ENCODE data around the gene OR10G6. TPM values are rescaled to one million over a fixed set of nuclear protein-coding genes. Genes with fewer than 3 reads are reported as not detected.
"Not testable (repeated sequence)": the region's sequence is repeated elsewhere in the genome, so short reads cannot be mapped to it uniquely, and the experiment has no call there.

OR10G6 gene, protein sequence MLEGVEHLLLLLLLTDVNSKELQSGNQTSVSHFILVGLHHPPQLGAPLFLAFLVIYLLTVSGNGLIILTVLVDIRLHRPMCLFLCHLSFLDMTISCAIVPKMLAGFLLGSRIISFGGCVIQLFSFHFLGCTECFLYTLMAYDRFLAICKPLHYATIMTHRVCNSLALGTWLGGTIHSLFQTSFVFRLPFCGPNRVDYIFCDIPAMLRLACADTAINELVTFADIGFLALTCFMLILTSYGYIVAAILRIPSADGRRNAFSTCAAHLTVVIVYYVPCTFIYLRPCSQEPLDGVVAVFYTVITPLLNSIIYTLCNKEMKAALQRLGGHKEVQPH
- total RNA-seq: not detected

DNA sequence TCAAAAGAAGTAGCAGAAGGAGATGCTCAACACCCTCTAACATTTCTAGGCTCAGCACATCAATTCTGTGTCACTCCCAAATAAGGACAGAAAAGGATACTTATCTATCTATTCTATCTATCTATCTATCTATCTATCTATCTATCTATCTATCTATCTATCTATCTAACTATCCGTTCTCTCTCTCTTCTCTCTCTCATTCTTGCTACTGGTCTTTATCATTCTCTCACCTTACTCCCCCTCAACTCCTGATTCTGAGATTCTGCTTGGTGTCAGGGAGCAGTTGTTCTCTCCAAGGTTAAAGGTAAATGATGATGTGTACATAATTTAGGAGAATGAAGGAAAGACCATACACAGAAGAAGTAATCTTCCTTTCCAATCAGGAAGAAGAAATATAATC, at the start of gene OR10G6:
TSS of gene OR10G6 (minus strand) at position 43 of the 400 bp plus-strand sequence. CDS start at position 43, 0 bp downstream.
- DNase-seq: no peak

DNA sequence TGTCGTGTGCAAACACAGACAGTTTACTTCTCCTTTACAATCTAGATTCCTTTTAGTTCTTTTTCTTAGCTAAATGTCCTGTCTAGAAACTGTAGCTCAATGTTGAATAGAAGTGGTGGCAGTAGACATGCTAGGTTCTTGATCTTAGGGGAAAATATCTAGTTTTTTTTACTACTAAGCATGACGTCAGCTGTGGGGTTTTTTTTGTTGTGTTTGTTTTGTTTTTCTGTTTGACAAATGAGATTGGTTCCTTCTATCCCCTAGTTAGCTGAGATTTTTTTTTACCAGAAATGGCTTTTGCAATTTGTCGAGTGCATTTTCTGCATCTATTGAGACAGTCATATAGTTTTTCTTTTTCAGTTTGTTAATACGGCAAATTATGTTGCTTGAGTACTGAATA, 48.5 kb upstream of the OR10G6 start:
- no peak for DNase-seq

DNA sequence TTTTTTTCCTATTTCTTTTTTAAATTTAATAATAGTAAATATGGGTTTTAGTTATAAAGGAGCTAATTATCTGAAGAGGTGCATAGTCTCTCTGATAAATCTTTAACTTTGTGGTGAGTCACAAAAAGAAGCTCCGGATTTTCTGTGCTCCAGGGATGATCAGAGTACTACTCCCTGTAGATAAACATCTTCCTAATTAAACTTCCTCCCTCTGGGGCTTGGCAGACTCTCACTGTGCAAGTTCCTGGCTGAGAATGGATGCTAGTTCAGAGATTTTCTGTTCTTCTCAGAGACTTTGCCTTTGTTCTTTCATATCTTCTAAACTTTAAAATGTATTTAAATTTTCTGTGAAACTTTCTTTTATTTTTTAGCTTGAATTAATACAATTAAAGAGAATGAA, 46.3 kb upstream of the OR10G6 start, which contains the start of gene OR10G7:
TSS of gene OR10G7 (minus strand) at position 72 of the 400 bp plus-strand sequence. CDS start 2,324 bp downstream, outside the sequence.
- DNase-seq: no peak

DNA sequence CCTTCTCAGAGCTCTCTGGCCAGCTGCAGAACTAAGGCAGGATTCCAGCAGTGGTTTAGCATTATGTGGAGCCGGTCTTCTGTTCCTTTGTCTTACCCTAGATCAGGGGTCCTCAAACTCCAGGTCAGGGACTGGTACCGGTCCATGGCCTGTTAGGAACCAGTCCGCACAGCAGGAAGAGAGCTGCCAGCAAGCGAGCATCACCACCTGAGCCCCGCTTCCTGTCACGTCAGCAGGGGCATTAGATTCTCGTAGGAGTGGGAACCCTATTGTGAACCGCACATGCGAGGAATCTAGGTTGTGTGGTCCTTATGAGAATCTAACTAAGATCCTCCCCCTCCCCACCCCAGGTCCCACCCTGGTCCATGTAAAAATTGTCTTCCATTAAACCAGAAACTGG, 44.6 kb upstream of the OR10G6 start:
- DNase-seq: no peak

DNA sequence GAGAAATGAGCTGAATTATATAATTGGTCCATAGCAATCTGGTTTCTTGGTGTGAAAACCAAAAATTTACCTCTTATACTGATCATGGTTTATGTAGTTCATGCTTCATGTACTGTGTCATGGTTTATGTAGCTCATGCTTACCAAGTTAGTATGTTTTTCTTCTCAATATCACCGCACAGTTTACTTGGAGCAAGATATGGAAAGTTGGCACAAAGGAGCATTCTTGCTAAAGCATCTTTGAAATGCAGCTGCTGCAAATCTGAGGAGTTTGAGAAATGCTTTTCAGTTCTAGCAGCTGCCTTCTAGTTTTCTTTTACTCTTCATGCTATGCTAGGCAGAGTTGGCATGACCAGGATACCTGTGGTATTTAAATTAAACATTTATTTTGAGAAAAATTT, 41.7 kb upstream of the OR10G6 start:
- peak; percentile 77 for DNase-seq

DNA sequence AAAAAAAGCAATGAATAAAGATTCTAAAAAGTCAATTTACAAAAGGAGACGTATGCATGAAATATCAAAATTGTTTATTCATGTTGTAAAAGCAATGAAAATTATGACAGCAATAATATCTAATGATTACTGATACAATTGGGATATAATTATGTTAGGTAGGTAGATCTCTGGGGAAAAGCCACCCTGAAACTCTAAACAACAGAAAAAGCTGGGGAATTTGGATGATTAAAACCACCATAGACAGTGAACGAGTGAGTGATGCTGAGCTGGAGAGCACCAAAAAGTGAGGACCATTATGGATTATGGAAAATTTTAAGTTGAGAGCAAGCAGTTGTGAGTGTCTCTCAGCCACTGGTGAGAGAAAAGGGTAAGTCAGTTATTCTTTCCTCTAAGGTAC, 31.5 kb upstream of the OR10G6 start, which contains the start of gene OR10G8:
TSS of gene OR10G8 (plus strand) at position 301 of the 400 bp plus-strand sequence. CDS start 2,825 bp downstream, outside the sequence.
- no peak for DNase-seq

DNA sequence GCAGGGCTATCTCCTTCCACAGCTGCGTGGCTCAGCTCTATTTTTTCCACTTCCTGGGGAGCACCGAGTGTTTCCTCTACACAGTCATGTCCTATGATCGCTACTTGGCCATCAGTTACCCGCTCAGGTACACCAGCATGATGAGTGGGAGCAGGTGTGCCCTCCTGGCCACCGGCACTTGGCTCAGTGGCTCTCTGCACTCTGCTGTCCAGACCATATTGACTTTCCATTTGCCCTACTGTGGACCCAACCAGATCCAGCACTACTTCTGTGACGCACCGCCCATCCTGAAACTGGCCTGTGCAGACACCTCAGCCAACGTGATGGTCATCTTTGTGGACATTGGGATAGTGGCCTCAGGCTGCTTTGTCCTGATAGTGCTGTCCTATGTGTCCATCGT, 20.9 kb upstream of the OR10G6 start:
- DNase-seq: not testable (repeated sequence)

DNA sequence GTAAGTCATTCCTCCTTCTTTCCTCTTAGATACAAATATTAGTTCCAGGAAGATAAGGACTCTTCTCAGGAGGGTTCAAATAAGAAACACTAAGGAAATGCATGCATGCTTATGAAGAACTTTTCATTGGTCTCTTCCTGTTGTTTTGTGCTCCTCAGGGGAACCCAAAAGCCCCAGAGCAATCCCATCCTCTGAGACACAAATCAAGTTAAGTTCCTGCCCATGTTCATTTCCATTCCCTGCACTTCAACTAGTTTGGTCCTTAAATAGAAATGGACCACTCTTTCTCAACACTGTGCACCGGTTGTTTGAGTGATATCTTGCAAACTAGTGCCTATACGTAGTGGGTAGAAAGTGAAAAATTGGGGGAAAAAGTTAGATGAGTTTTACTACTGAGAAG, 17.7 kb upstream of the OR10G6 start, which contains the start of gene OR10G4:
TSS of gene OR10G4 (plus strand) at position 301 of the 400 bp plus-strand sequence. CDS start 2,578 bp downstream, outside the sequence.
- no peak for DNase-seq

DNA sequence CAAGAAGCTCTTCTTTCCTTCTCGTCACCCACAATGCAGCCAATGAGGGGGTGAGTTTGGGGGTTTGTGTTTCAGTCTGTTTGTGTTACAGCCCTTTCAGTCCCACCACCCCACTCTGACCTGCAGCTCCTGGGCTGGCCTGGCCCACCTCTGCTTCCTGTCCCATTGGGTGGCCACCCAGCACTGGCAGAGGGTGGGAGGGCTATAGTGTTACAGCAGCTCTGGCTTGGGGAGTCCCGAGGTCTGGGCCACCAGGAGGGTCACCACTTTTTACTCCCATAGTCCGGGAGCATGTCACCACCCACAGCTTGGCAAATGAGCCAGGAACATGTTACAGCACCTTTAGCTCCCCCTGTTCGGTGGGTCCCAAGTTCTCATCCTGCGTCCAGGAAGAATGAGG, 15.7 kb downstream of the OR10G6 start:
- DNase-seq: no peak

DNA sequence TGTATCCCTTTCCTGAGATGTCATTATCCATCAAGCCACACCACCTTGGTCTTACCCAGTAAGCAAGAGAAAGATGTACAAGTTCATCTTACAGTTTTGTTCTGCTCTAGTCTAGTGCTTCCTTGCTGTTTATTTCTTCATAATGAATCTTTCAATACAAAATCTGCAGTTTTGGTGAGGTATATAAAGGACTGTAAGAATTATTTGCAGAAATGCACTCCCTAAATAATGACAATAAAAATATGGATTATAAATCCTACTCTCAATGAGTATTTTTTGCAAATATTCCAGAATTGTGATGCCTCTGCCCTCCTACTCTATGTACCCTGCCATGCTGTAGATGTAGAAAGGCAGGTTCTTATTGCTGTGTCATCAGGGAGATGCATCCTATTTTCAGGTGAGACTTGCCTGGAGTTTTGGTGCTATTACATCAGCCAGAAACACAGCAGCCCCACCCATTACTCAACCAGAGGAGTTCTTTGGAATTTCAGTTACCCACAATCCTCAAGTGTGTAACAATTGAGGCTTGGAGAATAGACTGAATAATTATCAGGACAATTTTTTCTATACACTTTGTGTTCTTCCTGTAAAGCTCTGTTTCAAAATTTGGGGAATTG, 17.1 kb downstream of the OR10G6 start, which contains the start of gene OR10S1:
TSS of gene OR10S1 (minus strand) at position 51 of the 617 bp plus-strand sequence. CDS start 117 bp downstream, outside the sequence.
- DNase-seq: no peak

DNA sequence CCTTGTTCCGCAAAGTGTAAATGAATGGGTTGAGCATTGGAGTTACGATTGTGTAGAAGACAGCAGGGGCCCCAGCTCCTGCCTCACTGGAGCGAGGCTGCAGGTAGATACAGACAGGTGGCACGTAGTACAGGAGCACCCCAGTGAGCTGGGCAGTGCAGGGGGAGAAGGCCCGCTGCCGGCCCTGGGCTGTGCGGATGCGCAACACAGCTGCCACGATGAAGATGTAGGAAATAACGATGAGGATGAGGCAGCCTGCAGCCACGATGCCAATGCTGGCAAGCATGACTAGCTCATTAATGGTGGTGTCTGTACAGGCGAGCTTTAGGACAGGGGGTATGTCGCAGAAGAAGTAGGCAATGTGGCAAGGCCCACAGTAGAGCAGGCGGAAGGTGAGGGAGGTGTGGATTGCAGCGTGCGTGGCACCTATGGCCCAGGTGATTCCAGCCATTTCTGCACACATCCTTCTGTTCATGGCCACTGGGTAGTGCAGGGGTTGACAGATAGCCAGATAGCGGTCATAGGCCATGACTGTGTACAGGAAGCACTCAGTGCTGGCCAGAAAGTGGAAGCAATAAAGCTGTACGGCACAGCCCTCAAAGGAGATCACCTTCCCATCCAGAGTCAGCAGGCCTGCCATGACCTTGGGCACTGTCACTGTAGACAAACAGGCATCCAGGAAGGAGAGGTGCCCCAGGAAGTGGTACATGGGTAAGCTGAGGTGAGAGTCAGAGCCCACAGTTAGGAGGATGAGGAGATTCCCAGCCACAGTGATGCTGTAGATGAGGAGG, 18.0 kb downstream of the OR10G6 start:
- no peak for DNase-seq

DNA sequence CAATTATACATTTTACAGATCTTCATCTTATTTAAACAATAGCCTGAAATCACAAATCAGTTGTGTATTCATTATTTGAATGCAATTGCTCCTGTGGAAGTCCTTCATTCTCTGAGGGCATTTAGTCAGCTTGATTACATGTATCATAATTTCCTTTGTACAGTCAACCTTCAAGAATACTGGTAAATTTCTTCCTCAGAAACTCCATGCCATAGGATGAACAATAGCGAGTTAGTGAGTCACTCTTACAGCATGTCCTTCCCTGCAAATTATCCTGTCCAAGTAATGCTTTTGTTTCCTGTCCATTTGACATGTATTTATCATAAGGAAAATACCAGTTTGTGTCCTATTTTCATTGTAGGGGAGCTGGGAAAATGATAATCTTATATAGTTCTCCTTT, 21.1 kb downstream of the OR10G6 start:
- no peak for DNase-seq

DNA sequence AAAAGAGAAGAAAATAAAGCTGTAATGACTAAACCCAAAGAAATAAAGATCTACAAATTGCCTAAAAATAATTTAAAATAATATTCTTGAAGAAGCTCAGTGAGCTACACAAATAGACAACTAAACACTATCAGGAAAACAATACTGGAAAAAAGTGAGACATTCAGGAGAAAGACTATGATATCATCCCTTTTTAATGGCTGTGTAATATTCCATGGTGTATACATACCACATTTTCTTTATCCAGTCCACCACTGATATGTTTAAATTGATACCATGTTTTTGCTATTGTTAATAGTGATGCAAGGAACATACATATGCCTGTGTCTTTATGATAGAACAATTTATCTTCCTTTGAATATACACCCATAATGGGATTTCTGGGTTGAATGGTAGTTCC, 38.2 kb downstream of the OR10G6 start:
- DNase-seq: no peak

DNA sequence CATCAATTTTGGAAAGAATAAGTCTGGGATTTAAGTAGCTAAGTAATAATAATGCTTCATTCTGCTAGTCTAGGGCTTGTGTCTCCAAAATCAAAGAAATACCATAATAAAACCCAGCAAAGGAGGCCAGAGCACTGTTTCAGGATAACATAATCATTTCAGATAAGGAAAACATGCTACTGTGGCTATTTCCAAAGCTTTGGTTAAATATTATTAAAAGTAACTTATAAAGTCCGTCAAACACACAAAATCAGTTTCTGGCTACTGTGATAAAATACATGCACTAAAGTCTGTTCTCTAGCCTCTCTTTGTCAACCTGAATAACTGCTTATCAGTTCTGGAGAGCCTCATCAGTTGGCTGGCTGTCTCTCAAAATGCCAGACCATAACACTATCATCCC, 49.8 kb downstream of the OR10G6 start:
- DNase-seq: no peak

Other genes starting within 250 kb of the OR10G6 start
- gene OR6X1, start 240.6 kb downstream of the OR10G6 start, total RNA-seq: not detected
- not detected for gene OR6M1, start 188.8 kb downstream of the OR10G6 start, total RNA-seq
- not detected for gene TMEM225, start 109.5 kb downstream of the OR10G6 start, total RNA-seq
- 0.21 TPM for gene OR8D4, start 93.0 kb downstream of the OR10G6 start, total RNA-seq
- gene OR4D5, start 55.5 kb downstream of the OR10G6 start, total RNA-seq: not detected
- not detected for gene OR6T1, start 51.3 kb downstream of the OR10G6 start, total RNA-seq
- not detected for gene OR10S1, start 17.4 kb downstream of the OR10G6 start, total RNA-seq
- gene OR10G4, start 17.8 kb upstream of the OR10G6 start, total RNA-seq: not detected
- gene OR10G9, start 27.9 kb upstream of the OR10G6 start, total RNA-seq: not detected
- gene OR10G8, start 31.6 kb upstream of the OR10G6 start, total RNA-seq: not detected
- gene OR10G7, start 46.2 kb upstream of the OR10G6 start, total RNA-seq: not detected
- gene VWA5A, start 120.3 kb upstream of the OR10G6 start, total RNA-seq: 110 TPM
- gene OR10D3, start 188.2 kb upstream of the OR10G6 start, total RNA-seq: 0.31 TPM
- gene OR8G1, start 245.9 kb upstream of the OR10G6 start, total RNA-seq: not detected

Measured in tongue (tissue), 2 donors.